Peyer's patch (tissue), 4 donors: ENCODE results near the gene ATN1. TPM values are rescaled to one million over a fixed set of nuclear protein-coding genes. Genes with fewer than 3 reads are reported as not detected.

Experiments used
- DNase-seq, 3 donors: peaks; one replicate each; pipeline ENCODE4 v3.0.0-alpha.2; 2017 to 2019
- H3K27ac ChIP-seq, 4 donors: fragments of 200-600 bp; sonication (generic); one replicate each; pipeline ENCODE4 v1.5.1; 2016 to 2019
- H3K27me3 ChIP-seq, 2 donors: fragments of 200-600 bp; sonication (generic); one replicate each; pipeline ENCODE4 v1.5.1; 2019
- H3K36me3 ChIP-seq, 3 donors: fragments of 200-600 bp; sonication (generic); one replicate each; pipeline ENCODE4 v1.5.1; 2016 to 2019
- H3K4me1 ChIP-seq, 4 donors: fragments of 200-600 bp; sonication (generic); one replicate each; pipeline ENCODE4 v1.5.1; 2016 to 2019
- H3K4me3 ChIP-seq, 4 donors: fragments of 200-600 bp; sonication (generic); 1 replicate in 3 of 4; 2 replicates in 1 of 4; pipeline ENCODE4 v1.5.1; 2016 to 2019; ENCODE audit warnings: mild to moderate bottlenecking in 1 of 4
- H3K9me3 ChIP-seq, 4 donors: fragments of 200-600 bp; sonication (generic); one replicate each; pipeline ENCODE4 v1.5.1; 2016 to 2019; ENCODE audit warnings: mild to moderate bottlenecking in 1 of 4
- CTCF ChIP-seq, 6 experiments: fragments of 450-650 bp in 4 of 6; fragments of 200-600 bp in 2 of 6; sonication (generic) in 1 of 6; IDR thresholded peaks; one replicate each; pipeline ENCODE4 v1.5.1; 2017 to 2019; ENCODE audit warnings: antibody characterized with exemption in 6 of 6, mild to moderate bottlenecking in 3 of 6, moderate library complexity in 1 of 6
- POLR2A ChIP-seq, 2 donors: fragments of 450-650 bp; IDR thresholded peaks; one replicate each; pipeline ENCODE4 v1.5.1; 2017; ENCODE audit warnings: antibody characterized with exemption in 2 of 2, mild to moderate bottlenecking in 2 of 2, moderate library complexity in 2 of 2
- total RNA-seq, 4 donors: library from RNA; depleted of rRNA; stranded (reverse); fragments of >200 nt; gene quantifications; one replicate each; pipeline ENCODE4 v1.1.0, GENCODE V29; 2016

ATN1 gene
- total RNA-seq, 4 donors from 2014 or later = 77.6 to 337 (median 125) TPM

- Histone ChIP-seq H3K9me3 (no peaks in the 10 kb centered on the region), H3K27me3 (no peaks in the 10 kb centered on the region), H3K4me3 (peak overlapping the region in 2 of 4 donors; percentile 6 to 32), H3K27ac (peak overlapping the region; percentile 64 to 100 (median 77)), H3K4me1 (peaks cover 9 to 77% (median 65%) of the 10 kb centered on the region in 4 donors), H3K36me3 (peaks cover 0 to 17% (median 0%) of the 10 kb centered on the region in 3 donors)
- no peak for DNase-seq
- no peak for TF ChIP-seq CTCF (IDR thresholded peaks at IDR 0.05)
- TF ChIP-seq POLR2A (IDR thresholded peaks at IDR 0.05) = no peak
Measured at GRCh38 chr12:6958609-6959057, 30.9 kb downstream of the ATN1 start.

GRCh38 chr12:6959058-6959804 lies 31.5 kb downstream of the ATN1 start:
- Histone ChIP-seq H3K9me3 (no peaks in the 10 kb centered on the region), H3K27me3 (no peaks in the 10 kb centered on the region), H3K4me1 (peaks cover 9 to 76% (median 62%) of the 10 kb centered on the region in 4 donors), H3K27ac (peak overlapping the region; percentile 64 to 100 (median 77)), H3K4me3 (peak overlapping the region in 2 of 4 donors; percentile 16 to 32), H3K36me3 (peaks cover 0 to 17% (median 0%) of the 10 kb centered on the region in 3 donors)
- TF ChIP-seq POLR2A (IDR thresholded peaks at IDR 0.05) (peak in 1 of 2 donors; percentile 34), CTCF (IDR thresholded peaks at IDR 0.05) (no peak)
- peak; percentile 51 to 91 (median 87) for DNase-seq

GRCh38 chr12:6959805-6960592 lies 32.2 kb downstream of the ATN1 start:
- Histone ChIP-seq H3K9me3 (no peaks in the 10 kb centered on the region), H3K27ac (peak overlapping the region; percentile 65 to 100 (median 93)), H3K4me1 (peaks cover 9 to 73% (median 60%) of the 10 kb centered on the region in 4 donors), H3K36me3 (peaks cover 0 to 22% (median 0%) of the 10 kb centered on the region in 3 donors), H3K4me3 (peak overlapping the region in 2 of 4 donors; percentile 16 to 32), H3K27me3 (no peaks in the 10 kb centered on the region)
- peak in 1 of 3 donors; percentile 48 for DNase-seq
- TF ChIP-seq CTCF (IDR thresholded peaks at IDR 0.05) (no peak), POLR2A (IDR thresholded peaks at IDR 0.05) (no peak)

GRCh38 chr12:6960593-6961277 lies 33.0 kb downstream of the ATN1 start:
- Histone ChIP-seq H3K4me1 (peaks cover 9 to 68% (median 56%) of the 10 kb centered on the region in 4 donors), H3K36me3 (peaks cover 0 to 22% (median 0%) of the 10 kb centered on the region in 3 donors), H3K4me3 (peak overlapping the region in 2 of 4 donors; percentile 62 to 83), H3K27me3 (no peaks in the 10 kb centered on the region), H3K9me3 (no peaks in the 10 kb centered on the region), H3K27ac (peak overlapping the region; percentile 89 to 100 (median 95))
- DNase-seq = peak in 1 of 3 donors; percentile 79
- TF ChIP-seq POLR2A (IDR thresholded peaks at IDR 0.05) (no peak), CTCF (IDR thresholded peaks at IDR 0.05) (peak in 4 of 6 experiments; percentile 30 to 51 (median 45))

- TF ChIP-seq POLR2A (IDR thresholded peaks at IDR 0.05) (no peak), CTCF (IDR thresholded peaks at IDR 0.05) (no peak)
- peak; percentile 72 to 90 (median 87) for DNase-seq
- Histone ChIP-seq H3K4me3 (peak overlapping the region in 3 of 4 donors; percentile 2 to 83 (median 62)), H3K27ac (peak overlapping the region; percentile 89 to 100 (median 95)), H3K36me3 (peaks cover 0 to 22% (median 0%) of the 10 kb centered on the region in 3 donors), H3K27me3 (no peaks in the 10 kb centered on the region), H3K4me1 (peaks cover 9 to 62% (median 54%) of the 10 kb centered on the region in 4 donors), H3K9me3 (no peaks in the 10 kb centered on the region)
Measured at GRCh38 chr12:6961278-6961694, 33.5 kb downstream of the ATN1 start.
